HG03432 (cell line): ENCODE measurements around the gene TXLNB.

Experiments used
- ATAC-seq: cut with Tn5 transposase; IDR thresholded peaks from one replicate; pipeline ENCODE4 v1.9.1; 2021; ENCODE audit warnings: mild to moderate bottlenecking, moderate library complexity; ENCODE audit not compliant: unreplicated experiment

TXLNB gene

GRCh38 chr6:139275279-139276055 lies 16.3 kb downstream of the TXLNB start:
- no peak for ATAC-seq

DNA sequence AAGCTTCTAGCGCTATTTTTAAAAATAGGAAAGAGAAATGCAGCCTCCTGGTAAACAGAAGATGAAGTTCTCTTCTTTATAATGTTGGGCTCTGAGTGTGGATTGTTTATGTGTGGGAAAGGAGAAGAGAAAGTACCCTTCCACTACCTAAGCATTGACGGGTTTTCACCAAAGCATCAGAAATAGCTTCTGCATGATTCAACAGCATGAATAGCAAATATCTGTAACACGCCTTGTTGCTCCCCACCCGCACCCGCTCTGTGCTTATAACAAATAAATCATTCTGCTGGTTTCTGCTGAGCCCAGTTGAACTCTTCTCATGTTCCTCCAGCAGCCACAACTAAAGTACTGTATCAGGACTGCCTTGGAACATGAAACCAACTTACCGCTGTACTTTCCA lies 20.7 kb downstream of the TXLNB start:
- peak; percentile 88 for ATAC-seq

DNA sequence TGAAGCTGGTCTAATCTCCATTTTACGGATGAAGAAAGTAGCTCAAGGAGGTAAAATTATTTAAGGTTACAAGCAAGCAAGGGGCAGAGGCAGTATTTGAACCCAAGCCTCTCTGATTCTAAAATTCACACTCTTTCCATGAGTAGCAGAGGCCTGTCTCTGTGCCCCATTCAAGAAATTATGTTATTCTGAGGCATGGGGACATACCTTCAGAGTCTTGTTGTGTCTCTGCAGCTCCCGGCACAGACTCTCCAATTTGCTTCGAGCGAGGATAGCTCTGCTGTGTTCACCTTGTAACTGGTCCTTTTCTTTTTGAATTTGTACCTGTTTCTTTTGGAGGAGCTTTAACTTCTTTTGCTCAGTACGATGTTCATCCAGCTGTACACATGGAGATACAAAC lies 21.5 kb downstream of the TXLNB start:
- peak; percentile 33 for ATAC-seq

DNA sequence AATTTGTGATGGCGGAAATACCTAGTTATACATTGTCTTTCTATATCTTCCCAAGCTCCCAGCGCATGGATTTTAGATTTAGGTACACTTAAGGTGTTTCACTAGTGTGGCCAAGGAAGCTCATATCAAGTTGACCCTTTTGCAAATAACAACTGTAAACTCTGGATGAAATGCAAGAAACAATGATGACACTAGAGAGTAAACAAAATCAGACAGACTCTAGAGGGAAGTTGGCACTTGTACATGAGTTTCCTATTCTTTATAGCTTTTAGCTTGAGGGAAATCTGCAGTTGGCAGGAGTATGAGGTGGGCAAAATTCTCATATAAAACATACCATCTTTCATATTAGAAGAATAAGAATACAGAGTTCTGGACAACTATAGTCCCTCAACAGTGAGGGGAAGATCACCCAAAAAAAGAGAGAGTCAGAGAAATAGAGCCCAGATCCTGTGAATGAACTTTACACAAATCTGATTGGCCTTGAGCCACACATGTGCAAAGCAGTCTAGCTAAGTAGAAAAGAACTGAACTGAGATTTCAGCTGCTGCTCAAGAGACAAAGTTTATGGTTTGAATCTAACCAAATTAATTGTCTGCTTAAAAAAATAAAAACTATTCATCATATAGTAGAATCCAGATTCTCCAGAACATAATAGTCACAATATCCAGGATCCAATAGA lies 26.1 kb downstream of the TXLNB start:
- ATAC-seq = no peak

DNA sequence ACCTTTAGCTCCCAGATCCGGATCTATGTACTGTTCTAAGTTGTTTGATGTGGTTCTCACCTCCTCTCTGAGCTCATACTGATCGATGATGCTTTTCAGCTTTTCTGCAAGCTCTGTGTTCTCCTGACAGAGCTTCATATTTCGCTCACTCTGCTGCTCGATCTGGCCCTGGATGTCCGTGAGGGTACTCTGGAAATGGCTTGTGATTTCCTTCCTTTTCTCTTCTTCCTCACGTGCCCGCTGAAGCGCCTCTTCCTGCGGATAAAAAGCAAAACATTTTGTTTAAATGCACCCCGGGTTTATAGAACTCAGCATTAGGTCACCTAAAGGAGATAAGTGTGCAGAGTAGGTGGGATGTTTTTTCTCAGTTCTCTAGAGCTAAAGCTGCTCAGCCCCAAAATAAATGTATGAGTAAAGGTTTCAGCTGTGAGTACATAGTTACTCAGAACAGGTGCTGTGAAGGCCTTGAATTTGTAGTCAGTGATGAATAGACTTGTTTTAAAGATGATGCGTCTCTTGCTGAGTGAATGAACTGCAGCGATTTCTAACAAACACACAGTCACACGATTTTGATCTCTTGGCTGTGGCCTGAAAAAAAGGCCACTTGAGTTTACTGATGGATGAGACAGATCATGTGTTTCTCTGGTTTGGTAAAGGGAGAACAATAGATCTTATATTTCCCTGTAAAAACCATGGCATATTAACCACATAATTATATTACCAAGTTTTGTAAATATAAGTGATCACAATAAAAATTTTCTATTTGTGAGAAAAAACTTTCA lies 29.1 kb downstream of the TXLNB start:
- ATAC-seq = peak; percentile 97

GRCh38 chr6:139257821-139258398 lies 33.9 kb downstream of the TXLNB start:
- ATAC-seq = no peak

DNA sequence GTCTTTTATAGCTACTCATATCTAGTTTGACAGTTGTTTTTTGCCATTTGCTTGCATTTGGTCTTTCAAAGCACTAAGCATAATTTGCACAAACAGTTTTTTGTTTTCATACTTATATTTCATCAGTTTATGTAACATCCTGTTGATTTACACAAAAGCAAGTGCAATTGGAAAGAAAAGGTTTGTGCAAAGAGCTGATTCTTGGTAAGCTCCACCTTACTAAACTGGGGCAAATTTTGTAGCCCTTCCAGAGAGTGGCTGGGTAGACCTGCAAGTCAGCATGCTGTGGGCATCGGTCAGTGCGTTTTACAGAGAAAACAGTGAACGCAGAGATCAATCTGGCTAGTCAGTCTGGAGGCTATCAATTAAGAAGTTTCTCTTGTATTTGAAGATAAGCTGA lies 34.5 kb downstream of the TXLNB start:
- ATAC-seq = no peak

DNA sequence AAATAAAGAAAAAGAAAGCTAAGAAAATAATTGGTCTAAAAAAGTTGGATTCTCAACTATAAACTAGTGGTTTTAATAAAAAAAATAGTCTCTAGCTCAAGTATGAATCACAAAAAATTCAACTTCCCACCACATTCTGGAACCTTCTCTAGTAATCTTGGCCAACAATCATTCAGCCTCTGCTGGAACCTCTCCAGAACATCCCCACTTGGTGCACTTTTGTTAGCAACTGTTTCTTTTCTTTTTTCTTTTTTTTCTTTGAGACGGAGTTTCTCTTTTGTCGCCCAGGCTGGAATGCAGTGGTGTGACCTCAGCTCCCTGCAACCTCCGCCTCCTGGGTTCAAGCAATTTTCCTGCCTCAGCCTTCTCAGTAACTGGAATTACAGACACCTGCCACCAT lies 35.7 kb downstream of the TXLNB start:
- ATAC-seq = no peak

GRCh38 chr6:139254196-139254595 lies 37.6 kb downstream of the TXLNB start:
- ATAC-seq = no peak

GRCh38 chr6:139253656-139254055 lies 38.1 kb downstream of the TXLNB start:
- no peak for ATAC-seq

DNA sequence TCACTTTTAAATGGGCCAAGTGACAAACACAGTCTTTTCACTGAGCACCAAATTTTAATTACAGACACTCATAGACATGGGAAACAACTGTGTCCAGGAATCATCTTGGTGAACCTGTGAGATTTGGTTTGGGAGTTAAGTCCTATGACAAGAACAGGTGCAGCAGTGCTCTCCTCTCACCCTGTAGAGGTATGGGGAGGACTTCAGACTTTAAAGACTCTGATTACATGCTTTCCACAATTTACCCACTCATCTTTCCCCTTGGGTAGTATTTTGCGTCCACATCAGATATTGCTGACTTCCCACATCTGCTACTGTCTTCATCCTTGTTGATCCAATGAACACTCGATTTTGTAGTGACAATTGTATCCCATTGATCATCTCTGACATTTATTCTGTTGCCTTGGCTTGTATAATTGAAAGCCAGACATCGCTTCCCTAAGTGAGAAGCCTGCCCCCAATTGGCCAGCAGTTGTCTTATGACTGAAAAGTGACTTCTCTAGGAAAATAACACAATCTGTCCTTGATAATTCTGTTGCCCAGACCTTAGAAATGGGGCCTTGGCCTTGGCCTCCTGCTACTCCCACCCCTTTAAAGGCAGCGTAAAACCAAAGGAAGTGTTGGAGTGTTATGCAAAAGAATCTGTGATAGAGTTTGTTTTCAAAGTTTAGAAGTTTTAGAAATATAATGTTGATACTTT lies 40.0 kb downstream of the TXLNB start:
- no peak for ATAC-seq

GRCh38 chr6:139251045-139251690 lies 40.6 kb downstream of the TXLNB start:
- peak; percentile 40 for ATAC-seq

GRCh38 chr6:139250296-139251044 lies 41.3 kb downstream of the TXLNB start:
- peak; percentile 95 for ATAC-seq

- ATAC-seq = peak; percentile 43
Measured at GRCh38 chr6:139249395-139249794, 42.4 kb downstream of the TXLNB start.

GRCh38 chr6:139248911-139249310 lies 42.9 kb downstream of the TXLNB start:
- ATAC-seq = no peak

GRCh38 chr6:139247618-139248017 lies 44.2 kb downstream of the TXLNB start:
- no peak for ATAC-seq

GRCh38 chr6:139243536-139243935 lies 48.3 kb downstream of the TXLNB start:
- ATAC-seq = no peak

DNA sequence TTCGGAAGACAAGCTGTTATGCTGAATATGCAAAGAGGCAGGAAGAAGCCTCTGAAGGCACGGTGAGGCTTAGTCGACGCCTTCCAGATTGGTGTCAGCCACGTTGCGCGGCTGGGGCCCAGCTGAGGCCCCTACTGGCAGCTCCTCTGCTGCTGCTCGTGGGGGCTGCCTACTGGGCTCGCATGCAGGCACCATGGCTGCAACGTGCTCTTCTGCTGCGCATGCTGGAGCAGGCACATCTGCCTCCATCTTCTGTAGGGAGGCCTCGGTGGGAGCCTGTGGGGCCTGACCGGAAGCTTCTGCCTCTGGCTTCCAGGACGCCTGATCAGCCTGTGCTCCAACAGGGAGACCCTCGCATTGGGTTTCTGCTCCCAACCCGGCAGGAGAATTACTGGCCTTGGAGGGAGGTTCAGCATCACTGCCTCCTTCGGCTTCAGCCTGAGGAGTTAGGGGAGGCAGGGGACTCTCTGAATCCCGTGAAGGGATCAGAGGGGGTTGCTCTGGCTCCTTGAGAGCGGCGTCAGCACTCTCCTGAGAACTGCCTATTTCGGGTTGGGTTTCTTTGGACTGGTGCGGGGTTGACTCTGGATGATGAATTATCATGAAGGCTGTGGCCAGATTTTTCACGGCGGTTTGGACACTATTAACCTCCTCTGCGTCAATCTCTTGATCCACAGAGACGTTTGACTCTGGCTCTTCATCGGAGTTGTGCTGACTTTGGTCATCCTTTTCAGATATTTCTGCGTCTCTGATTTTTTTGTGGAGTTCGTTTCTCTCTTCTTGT lies 49.1 kb downstream of the TXLNB start:
- no peak for ATAC-seq
